ENCODE measurements around the gene DUSP21.
"Not testable (repeated sequence)": the region's sequence is repeated elsewhere in the genome, so short reads cannot be mapped to it uniquely, and the experiment has no call there.

DUSP21 gene

DNA sequence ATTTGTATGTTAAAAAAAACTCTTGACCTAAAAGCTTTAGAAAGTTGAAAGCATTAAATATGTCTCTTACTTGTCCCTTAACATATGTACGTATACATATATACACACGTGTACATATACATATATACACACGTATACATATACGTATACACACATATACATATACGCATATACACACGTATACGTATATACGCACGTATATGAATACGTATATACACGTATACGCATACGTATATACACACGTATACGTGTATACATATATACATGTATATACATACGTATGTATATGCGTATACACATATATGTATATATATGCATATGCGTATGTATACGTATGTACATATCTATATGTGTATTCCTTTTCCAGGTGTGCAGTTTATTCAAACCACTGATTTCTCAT lies 32.9 kb downstream of the DUSP21 start:
- DNase-seq = no peak

DNA sequence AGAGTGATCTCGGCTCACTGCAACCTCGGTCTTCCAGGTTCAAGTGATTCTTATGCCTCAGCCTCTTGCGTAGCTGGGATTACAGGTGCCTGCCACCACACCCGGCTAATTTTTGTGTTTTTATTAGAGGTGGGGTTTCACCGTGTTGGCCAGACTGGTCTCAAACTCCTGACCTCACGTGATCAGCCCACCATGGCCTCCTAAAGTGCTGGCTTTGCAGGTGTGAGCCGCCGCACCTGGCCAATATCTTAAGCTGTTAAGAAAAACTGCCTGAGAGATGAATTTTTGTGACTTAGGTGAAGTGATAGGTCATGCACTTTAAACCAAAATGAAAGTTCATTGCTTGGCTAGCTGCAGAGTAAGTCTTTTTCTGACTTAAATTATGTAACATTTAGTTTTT lies 35.0 kb downstream of the DUSP21 start:
- no peak for DNase-seq

DNA sequence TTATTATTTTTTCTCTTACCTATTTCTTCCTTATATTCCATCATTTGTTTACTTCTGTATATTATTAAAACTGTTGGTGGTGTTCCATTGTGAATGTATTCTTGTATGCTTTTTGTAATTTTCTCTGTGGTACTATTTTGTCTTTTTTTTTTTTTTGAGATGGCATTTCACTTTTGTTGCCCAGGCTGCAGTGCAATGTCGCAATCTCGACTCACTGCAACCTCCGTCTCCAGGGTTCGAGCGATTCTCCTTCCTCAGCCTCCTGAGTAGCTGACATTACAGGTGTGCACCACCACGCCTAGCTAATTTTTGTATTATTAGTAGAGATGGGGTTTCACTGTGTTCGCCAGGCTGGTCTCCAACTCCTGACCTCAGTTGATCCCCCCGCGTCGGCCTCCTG lies 37.7 kb downstream of the DUSP21 start:
- DNase-seq = no peak

DNA sequence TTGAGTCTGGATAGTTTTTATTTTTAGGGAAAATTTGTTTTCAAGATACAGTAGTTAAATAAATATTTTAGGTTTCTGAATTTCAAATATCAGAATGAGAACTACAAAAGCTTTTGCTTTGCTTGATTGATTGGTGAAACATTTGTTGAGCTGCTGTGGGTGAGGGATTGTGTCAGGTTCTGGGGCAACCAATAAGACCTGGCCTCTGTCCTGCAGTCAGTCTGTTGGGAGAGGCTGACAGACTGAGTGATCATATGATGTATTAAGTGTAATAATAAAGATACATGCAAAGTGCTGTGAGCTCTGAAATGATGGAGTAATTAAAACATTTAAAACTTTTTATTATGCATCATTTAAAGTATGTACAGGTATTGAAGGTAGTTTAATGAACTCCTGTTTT lies 38.8 kb downstream of the DUSP21 start:
- DNase-seq = no peak

DNA sequence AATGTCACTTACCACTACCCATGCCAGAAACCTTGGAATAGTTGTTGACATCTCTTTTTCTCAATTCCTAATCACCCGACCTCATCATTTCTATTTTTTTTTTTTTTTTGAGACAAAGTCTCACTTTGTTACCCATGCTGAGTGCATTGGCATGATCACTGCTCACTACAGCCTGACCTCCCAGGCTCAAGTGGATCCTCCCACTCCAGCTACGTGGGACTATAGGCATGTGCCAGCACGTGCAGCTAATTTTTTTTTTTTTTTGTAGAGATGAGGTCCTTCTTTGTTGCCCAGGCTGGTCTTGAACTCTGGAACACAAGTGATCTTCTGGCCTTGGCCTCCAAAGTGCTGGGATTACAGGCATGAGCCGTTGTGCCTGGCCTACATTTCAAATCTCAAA lies 41.1 kb downstream of the DUSP21 start:
- no peak for DNase-seq

DNA sequence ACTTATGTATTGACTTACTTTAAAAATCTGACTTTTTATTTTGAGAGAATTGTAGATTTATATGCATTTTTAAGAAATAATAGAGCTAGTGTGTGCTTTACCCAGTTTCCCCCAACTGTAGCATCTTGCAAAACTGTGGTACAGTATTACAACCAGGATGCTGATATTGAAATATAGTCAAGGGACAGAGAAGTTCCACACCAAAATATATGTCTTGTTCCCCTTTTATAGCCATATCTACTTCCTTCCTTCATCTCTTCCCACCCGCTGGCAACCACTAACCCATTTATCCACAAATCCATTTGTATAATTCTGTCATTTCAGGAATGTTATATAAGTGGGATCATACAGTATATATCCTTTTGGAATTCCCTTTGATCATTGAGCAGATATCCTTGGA lies 46.0 kb downstream of the DUSP21 start:
- no peak for DNase-seq

DNA sequence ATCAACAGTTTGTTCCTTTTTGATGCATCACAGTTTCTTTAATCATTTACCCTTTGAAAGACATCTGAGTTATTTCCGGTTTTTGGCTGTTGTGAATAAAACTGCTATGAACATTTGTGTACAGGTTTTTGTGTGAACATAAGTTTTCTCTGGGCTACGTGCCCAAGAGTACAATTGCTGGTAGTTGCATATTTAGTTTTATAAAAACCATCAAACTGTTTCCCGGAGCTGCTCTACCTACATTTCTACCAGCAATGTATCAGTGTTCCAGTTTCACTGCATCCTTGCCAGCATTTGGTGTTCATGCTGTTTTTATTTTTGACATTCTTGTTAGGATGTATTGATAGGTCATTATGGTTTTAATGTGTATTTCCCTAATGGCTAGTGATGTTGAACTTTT lies 46.4 kb downstream of the DUSP21 start:
- DNase-seq = no peak

DNA sequence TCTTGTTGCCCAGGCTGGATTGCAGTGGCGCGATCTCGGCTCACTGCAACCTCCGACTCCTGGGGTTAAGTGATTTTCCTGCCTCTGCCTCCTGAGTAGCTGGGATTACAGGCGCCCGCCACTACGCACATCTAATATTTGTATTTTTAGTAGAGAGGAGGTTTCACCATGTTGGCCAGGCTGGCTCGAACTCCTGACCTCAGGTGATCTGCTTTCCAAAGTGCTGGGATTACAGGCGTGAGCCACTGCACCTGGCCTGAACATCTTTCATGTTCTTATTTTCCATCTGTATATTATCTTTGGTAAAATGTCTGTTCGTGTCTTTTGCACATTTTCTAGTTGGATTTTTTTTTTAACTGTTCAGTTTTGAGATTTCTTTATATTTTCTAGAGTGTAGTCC lies 46.9 kb downstream of the DUSP21 start:
- not testable (repeated sequence) for DNase-seq

DNA sequence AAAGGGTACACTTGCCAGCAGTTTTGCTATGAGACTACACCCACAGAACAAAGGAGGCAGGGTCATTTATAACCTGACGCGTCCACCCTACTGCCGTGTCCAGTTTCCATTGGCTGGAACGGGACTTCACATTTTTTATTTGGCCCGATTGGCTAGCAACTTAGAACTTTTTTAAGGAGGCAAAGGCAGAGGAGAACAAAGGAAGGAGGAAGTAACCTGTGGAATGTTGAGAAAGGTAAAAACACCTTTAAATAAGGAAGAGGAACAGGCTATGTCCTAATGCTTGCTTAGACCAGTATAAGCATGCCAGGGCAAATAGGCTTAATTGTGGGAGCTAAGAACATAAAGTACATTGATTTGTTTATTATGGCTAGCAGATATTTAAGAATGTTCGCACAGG lies 47.8 kb downstream of the DUSP21 start:
- DNase-seq = no peak

All from NCI-H1092 (cell line).